Measurements from ENCODE around the gene SPAG9.

GRCh38 chr17:50931144-50931908, 189.3 kb downstream of the SPAG9 start:
- TF ChIP-seq CTCF (IDR thresholded peaks at IDR 0.05): no peak
- no peak for TF ChIP-seq ZFX (IDR thresholded peaks at IDR 0.05; ENCODE audit: borderline replicate concordance)
